C1 segment of cervical spinal cord (tissue), 14 donors: ENCODE data around the gene ZSWIM6.

Experiments used
- DNase-seq, 14 donors: peaks; one replicate each; lab custom pipeline; 2025; lab: John Stamatoyannopoulos, UW

The ZSWIM6 gene

DNA sequence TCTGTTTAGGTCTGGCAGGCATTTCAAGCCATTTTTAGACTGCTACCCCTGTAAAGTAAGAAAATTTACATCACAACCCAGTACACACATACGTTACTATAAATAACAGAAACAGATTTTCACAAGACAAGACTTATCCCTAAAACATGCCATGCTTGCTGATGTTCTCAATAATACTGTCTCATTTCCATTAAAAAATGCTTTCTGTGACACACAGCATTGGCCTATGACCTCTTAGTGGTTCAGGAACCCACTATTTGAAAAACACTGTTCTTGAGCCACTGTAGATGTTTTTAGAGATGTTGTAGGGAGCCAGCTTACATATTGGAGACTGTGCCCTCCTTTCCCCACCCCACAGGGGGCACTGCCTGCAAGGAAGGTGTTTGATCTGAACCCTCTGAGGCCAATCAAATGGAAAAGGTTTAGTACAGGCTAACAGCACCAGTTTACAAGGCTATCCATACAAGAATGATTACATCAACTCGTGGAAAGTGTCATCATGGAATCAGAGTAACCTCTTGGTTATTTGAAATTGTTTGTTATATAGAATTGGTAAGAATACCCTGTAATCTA is 30.8 kb downstream of the ZSWIM6 start:
- no peak for DNase-seq

DNA sequence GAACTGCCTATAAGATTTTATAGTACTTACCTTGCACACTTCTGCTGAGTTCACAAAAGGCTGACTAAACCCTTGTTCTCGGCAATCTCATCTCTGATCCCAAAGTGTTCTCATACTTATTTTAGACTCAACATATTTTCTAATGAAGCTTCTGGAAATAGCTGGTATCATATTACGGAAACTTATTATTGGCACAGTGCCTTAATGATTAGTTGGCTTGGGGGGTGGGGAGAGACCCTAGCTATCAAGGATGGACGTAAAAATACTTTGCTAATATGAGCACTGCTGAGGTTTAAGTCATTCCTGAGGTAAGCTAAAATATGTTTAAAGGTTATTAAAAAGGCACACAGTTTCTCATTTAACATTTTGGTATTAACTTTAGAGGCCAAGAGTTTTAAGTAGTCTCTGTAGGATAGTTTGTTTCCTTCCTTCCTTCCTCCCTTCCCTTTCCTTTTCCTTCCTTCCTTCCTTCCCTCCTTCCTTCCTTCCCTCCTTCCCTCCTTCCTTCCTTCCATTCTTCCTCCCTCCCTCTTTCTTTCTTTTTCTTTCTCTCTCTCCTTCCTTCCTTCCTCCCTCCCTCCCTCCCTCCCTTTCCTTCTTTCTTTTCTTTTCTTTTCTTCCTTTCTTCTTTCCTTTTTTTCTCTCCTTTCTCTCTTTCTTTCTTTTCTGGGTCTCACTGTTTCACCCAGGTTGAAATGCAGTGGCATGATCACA is 31.5 kb downstream of the ZSWIM6 start:
- DNase-seq = no peak

DNA sequence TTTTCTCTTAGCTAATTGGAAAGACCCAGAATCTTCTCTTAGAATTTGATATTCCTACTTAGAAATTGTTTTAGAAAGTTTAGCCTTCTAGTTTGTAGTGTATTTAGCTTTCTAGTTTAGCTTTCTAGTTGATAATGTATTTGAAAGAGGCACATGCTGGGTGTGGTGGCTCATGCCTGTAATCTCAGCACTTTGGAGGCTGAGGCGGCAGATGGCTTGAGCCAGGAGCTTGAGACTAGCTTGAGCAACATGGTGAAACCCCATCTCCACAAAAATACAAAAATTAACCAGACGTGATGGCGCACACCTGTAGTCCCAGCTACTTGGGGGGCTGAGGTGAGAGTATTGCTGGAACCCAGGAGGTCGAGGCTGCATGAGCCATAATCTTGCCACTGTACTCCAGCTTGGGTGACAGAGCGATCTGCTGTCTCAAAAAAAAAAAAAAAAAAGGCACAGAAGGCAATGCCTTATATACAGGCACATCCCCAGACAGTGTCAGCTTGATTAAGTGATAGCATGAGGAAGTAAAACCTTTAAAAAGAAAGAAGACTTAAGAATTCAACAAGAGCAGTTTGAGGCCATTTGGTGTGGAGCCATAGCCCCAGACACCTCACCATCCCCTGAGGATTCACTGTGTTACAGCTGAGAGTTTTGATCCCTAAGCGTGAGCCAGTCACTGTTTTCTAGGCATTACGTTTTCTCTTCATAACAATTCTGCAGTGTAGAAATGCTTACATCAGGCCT is 34.6 kb downstream of the ZSWIM6 start:
- no peak for DNase-seq

DNA sequence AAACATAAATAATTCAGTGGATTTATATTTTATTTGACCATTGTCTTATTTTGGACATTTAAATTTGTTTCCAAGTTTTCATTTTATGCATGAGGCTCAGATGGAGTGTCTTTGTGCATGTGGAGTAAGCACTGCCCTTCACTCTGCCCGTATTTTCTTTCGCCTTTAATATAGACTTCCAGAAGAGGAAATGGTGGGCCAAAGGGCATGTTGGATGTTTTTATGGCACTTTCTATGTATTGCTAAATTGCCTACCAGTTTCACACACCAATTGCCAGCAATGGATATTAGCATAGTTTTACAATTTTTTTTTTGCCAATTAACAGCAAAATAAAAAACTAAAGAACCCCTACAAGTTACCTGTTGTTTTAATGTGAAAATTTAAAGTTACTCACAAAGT is 38.4 kb downstream of the ZSWIM6 start:
- DNase-seq = no peak

DNA sequence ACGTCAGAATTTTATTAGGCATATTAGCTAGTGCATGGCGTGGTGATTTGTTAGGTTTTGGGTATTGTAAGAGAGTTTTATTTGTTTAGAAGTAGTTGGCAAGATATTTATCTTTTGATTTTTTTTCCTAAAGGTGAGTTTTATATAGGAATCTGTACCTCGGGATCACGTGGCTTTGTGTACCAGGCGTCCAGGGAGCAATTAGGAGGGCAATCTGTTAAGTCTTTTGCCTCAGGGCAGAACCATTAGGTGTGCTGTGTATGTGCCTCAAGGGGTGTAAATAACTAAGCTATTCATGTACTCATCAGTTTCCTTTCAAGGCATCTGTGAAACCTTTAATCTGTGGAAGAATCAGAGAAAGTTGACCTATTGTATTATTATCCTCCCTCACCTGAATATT is 39.4 kb downstream of the ZSWIM6 start:
- DNase-seq = no peak

DNA sequence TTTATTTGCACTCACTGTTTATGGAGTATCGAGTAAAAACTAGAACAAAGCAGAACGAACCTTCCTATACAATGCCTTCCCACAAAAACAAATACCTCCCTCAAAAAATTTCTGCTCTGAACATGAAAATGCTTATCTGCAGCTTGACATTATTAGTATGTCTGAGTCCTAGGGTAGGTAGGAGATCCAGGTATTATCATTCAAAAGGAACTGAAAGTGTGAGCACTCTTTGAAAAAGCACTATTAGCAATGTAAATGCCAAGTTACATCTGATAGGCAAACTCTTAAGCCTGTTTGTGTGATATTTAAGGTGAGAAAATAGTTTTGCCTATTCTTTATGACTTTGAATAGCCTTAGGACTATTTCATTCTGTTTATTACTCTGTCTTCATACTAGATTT is 47.6 kb downstream of the ZSWIM6 start:
- DNase-seq = no peak

DNA sequence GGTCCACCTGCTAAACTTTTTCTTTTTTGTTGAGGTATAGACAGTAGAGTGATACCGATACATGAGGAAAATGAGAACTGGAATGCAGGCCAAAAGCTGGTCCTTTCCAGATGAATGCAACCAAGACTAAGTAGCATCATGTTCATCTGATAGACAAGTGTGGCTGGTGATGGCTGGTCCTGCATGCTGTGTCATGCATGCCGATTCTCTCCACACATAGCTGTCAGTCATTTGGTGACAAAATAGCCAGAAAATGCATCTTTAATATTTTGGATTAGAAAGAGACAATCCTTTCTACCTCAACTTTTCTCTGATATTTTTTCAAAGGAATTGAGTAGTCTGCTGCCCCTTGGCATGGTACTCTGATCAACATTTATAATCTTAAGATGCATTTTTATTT is 49.9 kb downstream of the ZSWIM6 start:
- DNase-seq = no peak

DNA sequence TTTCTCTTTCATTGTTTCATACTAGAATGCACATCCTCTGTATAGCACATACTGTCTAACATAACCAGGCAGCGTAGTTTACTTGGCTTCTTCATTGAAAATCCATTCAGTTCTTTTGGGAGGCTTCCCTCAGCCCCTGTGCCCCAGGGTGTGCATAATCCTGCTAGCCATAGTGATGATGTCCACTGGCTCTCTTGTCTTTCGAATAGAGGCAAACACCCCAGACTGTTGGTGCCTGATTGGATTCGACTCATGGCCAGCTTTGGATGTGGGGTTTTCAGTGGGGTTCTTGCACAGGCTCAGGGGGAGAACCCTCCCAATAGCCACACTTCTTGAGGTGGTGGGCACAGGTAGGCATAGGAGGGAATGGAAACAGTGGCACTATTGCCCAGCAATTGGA is 53.6 kb downstream of the ZSWIM6 start:
- DNase-seq = no peak

DNA sequence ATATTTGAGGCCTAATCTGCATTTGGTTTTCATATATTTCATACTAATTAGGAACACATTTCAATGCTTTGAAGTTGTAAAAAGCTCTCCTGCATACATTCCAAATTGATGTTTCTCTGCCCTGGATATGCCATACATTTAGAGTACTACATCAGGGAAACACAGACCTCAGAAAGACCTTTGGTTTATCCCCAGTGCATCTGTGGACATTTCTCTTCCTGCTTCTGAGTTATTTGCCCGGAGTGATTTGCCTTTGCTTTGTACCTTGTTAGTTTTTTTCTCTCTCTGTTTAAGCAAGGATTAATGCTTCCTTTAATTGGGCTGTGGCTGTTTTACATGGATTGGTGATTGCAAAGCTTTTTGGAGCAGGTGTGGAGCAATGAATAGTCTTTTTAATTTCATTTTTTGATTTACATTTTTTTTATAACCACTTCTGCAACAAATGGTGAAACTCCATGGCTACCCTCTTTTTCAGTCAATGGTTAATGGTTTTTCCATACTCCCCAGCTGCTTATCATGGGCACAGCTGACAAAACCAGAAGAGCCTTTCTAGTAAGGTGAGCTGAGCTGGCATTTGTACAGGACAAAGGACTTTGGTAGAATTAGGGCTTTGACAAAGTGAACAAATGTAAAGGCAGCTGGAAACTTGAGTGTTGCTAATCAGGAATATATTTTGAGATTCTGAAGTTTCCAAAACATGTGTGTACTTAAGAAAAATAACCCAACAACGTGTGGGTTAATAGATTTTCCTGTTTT is 54.2 kb downstream of the ZSWIM6 start:
- DNase-seq = no peak

DNA sequence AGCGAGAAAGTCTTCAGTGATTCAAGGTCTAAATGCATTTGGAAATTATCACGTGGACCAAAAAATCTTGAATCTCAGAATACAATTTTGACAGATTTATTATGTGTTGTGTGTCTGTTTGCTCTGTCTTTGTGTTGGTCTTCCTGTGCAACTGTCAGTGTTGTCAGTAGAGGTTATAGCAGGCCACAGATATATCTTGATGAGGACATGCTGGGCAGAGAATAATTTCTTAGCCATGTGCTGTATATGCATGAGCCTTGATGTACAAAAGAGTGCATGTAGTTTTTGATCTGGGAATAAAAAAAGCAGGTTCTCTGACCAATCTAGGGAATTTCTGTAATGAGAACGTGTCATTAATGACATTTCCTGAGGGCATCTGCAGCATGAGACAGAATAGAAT is 57.6 kb downstream of the ZSWIM6 start:
- no peak for DNase-seq

DNA sequence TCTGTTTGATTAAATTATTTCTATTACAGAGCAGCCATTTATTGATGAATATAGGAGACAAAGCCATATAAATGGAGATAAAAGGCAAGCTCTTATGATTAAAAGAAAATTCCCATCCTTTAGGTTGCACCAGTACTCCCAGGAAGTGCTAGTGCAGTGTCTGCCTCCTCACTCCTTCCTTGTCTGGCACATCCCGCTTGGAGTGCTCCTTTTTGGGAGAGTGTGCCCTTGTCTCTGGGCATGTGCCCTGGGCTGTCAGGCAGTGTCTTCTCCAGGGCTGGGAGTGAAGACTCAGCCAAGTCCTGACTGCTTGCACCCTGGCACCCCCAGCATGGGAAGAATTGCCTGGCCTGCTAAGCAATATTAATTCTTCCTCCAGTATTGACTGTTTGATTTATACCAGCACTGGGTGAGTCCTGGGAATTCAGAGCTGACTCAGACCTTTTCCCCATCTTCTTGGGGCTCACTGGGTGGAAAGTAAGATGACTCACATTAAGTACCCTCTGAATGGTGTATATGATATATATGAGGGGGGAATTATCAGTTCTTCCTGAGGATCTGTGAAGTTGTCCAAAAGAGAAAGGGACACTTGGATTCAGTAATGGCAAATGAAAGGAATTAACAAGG is 62.1 kb downstream of the ZSWIM6 start:
- peak in 1 of 14 donors; percentile 12 for DNase-seq

DNA sequence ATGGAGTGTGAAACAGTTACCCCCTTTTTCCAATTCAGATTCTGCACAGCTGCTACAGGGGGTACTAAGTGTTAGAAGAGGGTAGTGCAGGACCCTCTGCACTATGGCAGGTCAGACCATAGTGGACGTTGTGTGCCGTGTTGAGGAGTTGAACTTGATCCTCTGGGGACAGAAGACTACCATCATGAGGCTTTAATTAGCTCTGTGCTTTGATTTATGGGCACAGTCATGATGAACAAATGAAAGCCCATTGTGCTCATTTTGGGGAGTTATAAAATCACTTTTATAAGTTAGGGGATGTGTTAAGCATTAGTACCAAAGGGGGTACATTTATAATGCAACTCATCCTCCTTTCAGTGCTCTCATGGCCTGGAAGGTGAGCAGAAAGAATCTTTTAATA is 62.7 kb downstream of the ZSWIM6 start:
- DNase-seq = no peak

DNA sequence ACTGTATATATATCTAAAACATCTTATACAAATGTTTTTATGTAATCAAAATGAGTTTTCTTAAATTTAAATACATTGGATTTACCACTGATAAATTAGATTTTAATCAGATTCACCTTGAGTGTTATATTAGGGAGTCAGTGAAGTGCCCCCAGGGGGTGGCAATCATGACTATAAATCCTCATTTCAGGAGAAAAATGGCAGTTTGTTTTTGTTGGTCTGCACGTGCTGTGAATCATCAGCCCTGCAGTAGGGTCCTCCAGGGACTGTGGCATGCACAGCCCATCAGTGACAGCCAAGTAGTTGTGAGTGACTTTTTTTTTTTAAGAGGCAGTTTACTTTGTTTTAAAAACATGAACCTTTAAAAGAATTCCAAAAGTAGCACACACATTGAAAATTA is 65.2 kb downstream of the ZSWIM6 start:
- no peak for DNase-seq

DNA sequence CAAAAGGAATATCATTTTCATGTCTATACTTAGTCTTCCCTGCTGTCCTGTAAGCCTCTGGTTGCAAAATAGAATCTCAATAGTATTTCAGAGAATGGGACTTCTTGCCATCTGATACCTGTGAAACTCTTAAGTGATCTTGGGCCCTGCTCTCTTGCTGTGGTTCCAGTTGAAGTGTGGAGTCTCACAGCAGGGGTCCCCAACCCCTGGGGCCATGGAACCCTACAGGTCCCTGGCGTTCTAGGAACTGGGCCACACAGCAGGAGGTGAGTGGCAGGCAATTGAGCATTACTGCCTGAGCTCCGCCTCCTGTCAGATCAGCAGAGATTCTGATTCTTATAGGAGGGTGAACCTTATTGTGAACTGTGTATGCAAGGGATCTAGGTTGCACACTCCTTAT is 65.9 kb downstream of the ZSWIM6 start:
- DNase-seq = no peak

DNA sequence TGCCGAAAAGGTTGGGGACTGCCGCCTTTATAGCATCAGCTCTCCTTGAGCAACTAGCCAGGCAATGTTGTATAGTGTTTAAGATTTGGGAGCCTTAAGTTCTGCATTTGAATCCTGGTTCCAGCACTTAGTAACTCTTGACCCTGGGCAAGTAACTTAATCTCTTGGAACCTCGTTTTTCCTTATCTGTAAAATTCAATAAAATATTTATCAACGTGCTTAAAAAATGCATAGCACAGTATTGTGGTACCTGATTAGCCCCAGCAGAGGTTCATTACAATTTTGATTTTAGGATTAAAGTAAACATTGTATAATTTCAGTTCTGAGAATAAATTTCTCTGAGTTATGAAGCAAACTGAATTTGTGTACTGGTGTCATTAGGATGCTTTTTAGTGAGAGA is 66.4 kb downstream of the ZSWIM6 start:
- no peak for DNase-seq

DNA sequence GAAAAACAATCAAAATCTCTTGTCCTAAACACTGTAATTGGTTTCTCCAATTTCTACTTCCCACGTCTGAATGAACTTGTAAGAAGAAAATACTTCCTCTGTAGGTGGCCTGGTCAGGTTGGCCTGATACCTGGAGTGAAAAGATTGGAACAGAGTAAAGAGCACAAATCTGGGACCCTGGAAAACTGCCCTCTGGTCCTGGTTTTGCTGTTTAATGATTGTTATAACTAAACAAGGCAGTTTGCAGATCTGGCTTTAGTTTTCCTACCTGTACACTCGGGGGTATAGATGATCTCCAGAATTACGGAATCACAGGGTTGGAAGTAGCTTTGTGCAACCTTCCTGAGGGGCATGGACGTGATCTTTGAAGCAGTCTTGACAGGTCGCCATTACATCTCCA is 67.6 kb downstream of the ZSWIM6 start:
- peak in 1 of 14 donors; percentile 19 for DNase-seq

DNA sequence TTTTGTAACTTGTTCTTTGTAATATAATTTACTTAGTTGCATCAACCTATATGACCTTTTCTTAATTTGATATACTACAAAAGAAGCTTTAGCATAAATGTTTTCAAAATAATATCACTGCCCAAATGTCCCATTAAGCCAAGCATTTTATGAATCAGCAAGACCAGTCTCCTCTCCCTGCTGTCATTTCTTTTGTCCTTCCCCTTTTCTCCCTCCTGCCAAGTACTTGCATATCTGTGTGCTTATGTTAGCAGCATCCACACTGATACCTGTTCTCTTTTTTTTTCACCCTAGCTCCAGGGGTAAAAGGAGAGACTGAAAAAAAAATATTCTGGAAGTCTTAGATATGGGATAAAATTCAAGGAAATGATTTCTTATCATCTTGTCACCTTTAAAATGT is 69.7 kb downstream of the ZSWIM6 start:
- DNase-seq = peak in 1 of 14 donors; percentile 60

DNA sequence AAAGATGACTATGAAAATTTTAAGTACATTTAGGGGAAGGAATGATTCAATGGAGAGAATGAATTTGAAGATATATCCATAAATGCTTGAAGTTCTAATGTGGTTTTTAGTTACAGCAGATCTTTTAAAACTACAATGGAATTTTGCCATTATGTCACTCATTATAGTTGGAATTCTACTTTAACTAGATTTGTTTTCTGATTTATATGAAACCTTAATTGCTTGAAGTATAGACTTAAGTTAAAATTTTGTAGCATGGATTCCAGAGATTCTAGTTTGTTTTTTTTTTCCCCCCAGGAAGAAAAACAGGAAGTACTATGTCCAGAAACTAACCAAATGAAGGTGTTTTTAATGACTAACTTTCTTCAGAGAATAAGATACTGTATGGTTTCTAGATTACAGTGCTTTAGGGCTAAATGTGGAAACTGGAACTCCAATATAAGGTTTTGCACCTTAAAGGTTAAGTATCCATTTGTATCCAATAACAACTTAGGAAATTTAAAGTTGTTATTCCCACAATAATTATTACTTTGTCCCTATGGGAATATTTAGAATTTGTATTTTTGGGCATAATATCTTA is 70.3 kb downstream of the ZSWIM6 start:
- DNase-seq = no peak

DNA sequence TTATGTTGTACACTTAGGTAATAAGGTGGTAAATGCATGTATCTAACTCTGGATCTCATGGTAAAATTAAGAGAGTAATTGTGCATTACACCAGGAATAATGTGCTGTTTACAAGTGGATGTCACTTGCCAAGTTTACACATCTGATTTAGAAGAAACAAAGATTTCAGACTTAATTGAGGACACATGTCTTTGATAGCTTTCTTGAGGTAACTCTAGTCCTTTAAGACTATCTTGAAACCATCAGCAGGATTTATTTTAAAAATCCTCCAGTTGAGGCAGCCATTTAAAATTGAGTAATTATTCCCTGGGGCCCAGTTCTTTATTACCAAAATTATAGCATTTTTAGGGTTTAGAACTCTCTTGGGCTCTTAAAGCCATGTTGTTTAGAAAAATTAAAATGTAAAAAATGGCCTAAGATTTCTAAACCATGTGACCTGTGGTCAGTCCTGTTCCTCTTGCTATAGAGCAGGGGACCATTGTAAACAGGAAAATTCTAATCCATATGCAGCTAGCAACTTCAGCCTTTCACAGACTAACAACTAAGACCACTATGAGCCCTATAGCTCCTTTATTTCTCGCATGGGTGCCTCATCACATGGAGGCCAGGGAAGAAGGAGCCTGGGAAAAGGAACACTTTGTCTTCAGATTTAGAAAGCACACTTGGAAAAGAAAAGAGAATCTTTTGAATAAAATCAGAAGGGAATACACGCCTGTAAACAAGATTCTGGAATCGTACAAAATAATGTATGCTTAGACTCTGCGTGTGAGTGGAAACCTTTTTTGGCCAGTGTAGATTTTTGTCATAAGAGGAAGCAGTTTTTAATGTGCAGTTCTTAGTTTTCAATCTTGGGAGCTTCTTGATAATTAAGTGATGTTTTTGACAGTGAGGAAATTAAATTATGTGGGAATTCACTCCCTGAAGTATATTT is 71.2 kb downstream of the ZSWIM6 start:
- no peak for DNase-seq

DNA sequence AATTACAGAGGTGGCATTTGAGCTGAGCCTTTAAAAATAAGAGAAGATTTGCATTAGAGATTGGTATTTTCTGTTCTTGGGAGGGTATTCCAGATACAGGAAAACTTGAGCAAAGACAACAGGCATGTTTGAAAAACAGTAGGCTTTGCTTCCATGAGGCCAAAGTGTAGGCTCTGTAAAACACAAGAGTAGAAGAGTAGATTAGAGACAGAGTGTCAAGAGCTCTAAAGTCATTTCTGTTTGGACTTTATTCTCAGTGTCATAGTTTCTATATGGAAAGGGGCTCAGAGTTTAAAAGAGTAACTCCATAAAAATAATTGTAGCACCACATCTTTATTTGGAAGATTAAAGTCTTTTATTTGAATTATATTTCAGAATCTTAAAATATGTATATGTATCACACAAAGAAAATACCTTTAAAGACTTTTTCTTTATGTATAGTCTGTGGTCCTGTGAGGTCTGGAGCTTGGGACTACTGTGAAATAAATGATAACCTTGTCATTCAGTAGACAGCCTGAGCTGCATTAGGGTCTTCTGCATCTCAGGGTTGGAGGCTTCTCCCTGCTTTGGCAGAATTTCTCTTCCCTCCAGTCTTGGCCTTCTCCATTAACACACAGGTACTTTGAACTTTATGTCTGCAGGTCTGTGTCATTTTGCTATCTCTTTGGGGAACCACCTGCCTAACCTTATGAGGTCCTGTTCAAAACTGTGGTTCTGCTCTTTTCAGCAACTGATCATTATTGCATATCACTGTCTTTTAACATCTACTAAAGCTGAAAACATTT is 73.6 kb downstream of the ZSWIM6 start:
- no peak for DNase-seq
